Gastrocnemius medialis (tissue), 4 donors: ENCODE results near the gene CDH4. TPM values are rescaled to one million over a fixed set of nuclear protein-coding genes. Genes with fewer than 3 reads are reported as not detected.

ENCODE experiments used
- ATAC-seq, 2 donors: fragments of 150-250 bp; one replicate each; pipeline ENCODE4 v1.9.1; 2016
- DNase-seq, 2 donors: peaks; one replicate each; pipeline ENCODE4 v3.0.0-alpha.2; 2019
- H3K27ac ChIP-seq, 4 donors: fragments of 200-600 bp; sonication (generic); 1 replicate in 1 of 4; 2 replicates in 3 of 4; pipeline ENCODE4 v1.5.1; 2016 to 2018; ENCODE audit warnings: mild to moderate bottlenecking in 2 of 4, moderate library complexity in 1 of 4
- H3K27me3 ChIP-seq, 3 donors: fragments of 200-600 bp; sonication (generic) in 2 of 3; 1 replicate in 1 of 3; 2 replicates in 2 of 3; pipeline versions ENCODE4 v1.5.1 to v1.6.0; 2016 to 2019; ENCODE audit warnings: mild to moderate bottlenecking in 1 of 3, moderate library complexity in 1 of 3
- H3K36me3 ChIP-seq, 2 donors: fragments of 200-600 bp; sonication (generic) in 1 of 2; one replicate each; pipeline ENCODE4 v1.5.1; 2017 to 2018
- H3K4me1 ChIP-seq, 2 donors: fragments of 200-600 bp; sonication (generic) in 1 of 2; one replicate each; pipeline ENCODE4 v1.5.1; 2016 to 2017; ENCODE audit warnings: mild to moderate bottlenecking in 2 of 2
- H3K4me3 ChIP-seq, 4 donors: fragments of 200-600 bp; sonication (generic) in 3 of 4; 1 replicate in 1 of 4; 2 replicates in 3 of 4; pipeline ENCODE4 v1.5.1; 2016 to 2019; ENCODE audit warnings: mild to moderate bottlenecking in 2 of 4
- H3K9me3 ChIP-seq, 3 donors: fragments of 200-600 bp; sonication (generic) in 2 of 3; 1 replicate in 1 of 3; 2 replicates in 2 of 3; pipeline ENCODE4 v1.5.1; 2016 to 2019
- CTCF ChIP-seq, 5 experiments: fragments of 450-650 bp in 3 of 5; fragments of 200-600 bp in 2 of 5; sonication (generic) in 2 of 5; IDR thresholded peaks in 4 of 5; conservative IDR thresholded peaks in 1 of 5; 1 replicate in 4 of 5; 2 replicates in 1 of 5; pipeline ENCODE4 v1.5.1; 2016 to 2019; ENCODE audit warnings: antibody characterized with exemption in 5 of 5, mild to moderate bottlenecking in 3 of 5, moderate library complexity in 3 of 5
- POLR2A ChIP-seq, 2 donors: fragments of 450-650 bp; IDR thresholded peaks; one replicate each; pipeline ENCODE4 v1.6.1; 2017; ENCODE audit warnings: antibody characterized with exemption in 2 of 2, mild to moderate bottlenecking in 2 of 2, moderate library complexity in 2 of 2
- in situ Hi-C, 4 donors: fragments of 200-750 bp; cut with MboI; loops; one replicate each; pipeline versions ENCODE4 v1.15.0 to v1.8.0; 2017; ENCODE audit warnings: low sequenced_read_pairs in 4 of 4
- intact Hi-C: fragments of 100-400 bp; cut with DNase I; formaldehyde crosslinking; loops from one replicate; pipeline ENCODE4 v1.15.1; 2023; ENCODE audit warnings: low total_unique reads
- total RNA-seq, 4 donors: library from RNA; depleted of rRNA; stranded (reverse); fragments of >200 nt; gene quantifications; one replicate each; pipeline versions ENCODE4 v1.1.0 to v1.2.3, GENCODE V29; 2016

The CDH4 gene
- total RNA-seq, 4 donors from 2014 or later, result 0.38 to 1.2 (median 0.86) TPM

DNA sequence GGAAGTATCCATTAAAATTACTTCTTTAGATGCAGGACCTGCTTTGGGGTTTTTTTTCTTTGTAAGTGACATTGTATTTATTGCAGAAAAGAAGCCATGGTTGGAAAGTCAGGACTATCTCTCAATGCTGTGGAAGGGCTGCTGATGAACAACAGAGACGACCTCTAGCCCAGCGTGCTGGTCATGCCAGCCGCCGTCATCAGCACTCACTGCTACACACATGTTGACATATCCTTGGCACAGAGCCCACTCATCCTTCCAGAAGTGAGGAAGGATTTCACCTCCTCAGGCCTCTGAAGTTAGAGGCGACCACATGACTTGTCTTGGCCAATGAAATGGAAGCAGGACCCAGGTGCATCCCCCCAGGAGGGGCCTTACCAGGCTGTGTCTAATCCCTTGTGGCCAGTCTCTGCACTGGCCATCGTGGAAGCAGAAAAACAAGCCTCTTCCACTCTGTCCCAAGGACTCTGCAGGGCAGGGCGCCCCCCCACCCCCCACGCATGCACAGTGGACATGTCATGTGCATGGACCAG is 470.2 kb downstream of the CDH4 start:
- Histone ChIP-seq H3K27ac (no peak overlapping the region), H3K4me3 (no peak overlapping the region), H3K27me3 (peaks cover 0 to 3% (median 0%) of the 10 kb centered on the region in 3 donors), H3K36me3 (no peaks in the 10 kb centered on the region), H3K4me1 (no peaks in the 10 kb centered on the region), H3K9me3 (no peaks in the 10 kb centered on the region)
- no peak for ATAC-seq
- in situ Hi-C loops, result no loop called here
- TF ChIP-seq POLR2A (IDR thresholded peaks at IDR 0.05) (no peak), CTCF (IDR thresholded peaks at IDR 0.05 in 4 of 5, conservative IDR thresholded peaks at IDR 0.05 in 1 of 5) (no peak)
- no peak for DNase-seq
- intact Hi-C loops, result no loop called here

- H3K4me3 ChIP-seq, result no peak overlapping the region
- no peaks in the 10 kb centered on the region for H3K9me3 ChIP-seq
- no peak overlapping the region for H3K27ac ChIP-seq
- ATAC-seq (no peak), DNase-seq (no peak)
- intact Hi-C loops (no loop called here), in situ Hi-C loops (no loop called here)
- H3K36me3 ChIP-seq, result no peaks in the 10 kb centered on the region
- TF ChIP-seq CTCF (IDR thresholded peaks at IDR 0.05 in 4 of 5, conservative IDR thresholded peaks at IDR 0.05 in 1 of 5) (no peak), POLR2A (IDR thresholded peaks at IDR 0.05) (no peak)
- peaks cover 0 to 3% (median 0%) of the 10 kb centered on the region in 3 donors for H3K27me3 ChIP-seq
- H3K4me1 ChIP-seq, result no peaks in the 10 kb centered on the region
Measured at GRCh38 chr20:61723529-61724257, 471.6 kb downstream of the CDH4 start.

DNA sequence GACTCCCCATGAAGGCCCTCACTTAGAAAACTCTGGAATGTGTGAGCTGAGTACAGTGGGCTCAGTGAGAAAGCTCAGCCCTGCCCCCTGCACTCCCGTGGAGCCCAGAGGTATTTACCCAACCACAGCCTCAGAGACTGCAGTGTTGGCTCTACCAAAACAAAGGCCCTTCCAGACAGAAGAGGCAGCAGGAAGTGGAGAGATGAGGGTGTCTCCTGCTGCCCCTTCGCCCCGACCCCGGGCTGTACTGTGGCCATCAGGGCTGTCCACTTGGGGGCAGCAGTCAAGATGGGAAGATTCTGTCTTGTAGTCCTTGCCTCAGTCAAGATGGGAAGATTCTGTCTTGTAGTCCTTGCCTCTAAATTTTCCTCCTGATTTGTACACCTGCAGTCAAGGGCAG is 472.3 kb downstream of the CDH4 start:
- no peak for ATAC-seq
- no peaks in the 10 kb centered on the region for H3K36me3 ChIP-seq
- no peaks in the 10 kb centered on the region for H3K9me3 ChIP-seq
- DNase-seq, result no peak
- in situ Hi-C loops (no loop called here), intact Hi-C loops (no loop called here)
- no peak overlapping the region for H3K4me3 ChIP-seq
- H3K27me3 ChIP-seq, result peaks cover 0 to 3% (median 0%) of the 10 kb centered on the region in 3 donors
- H3K4me1 ChIP-seq, result no peaks in the 10 kb centered on the region
- TF ChIP-seq POLR2A (IDR thresholded peaks at IDR 0.05), result no peak
- no peak for TF ChIP-seq CTCF (IDR thresholded peaks at IDR 0.05 in 4 of 5, conservative IDR thresholded peaks at IDR 0.05 in 1 of 5)
- H3K27ac ChIP-seq, result no peak overlapping the region

DNA sequence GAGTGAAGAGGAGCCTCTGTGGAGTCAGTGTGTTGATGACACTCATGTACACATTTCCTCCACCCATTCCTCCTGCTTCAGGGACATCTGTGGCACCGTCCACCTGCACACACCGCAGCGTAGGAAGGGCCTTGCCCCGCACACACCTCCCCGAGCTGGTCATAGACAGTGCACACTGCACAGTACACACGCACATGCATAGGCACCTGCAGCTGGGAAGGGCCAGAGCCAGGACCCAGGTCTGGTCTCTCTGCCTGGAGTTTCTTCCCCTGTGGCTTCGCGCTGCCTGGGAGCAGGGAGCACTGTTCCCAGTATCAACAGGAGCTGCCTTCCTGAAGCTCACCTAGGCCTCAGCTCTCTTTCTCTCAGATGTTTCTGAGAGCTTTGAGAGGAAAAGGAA is 473.1 kb downstream of the CDH4 start:
- intact Hi-C loops, result no loop called here

More for the DNA sequence above, 473.1 kb downstream of the CDH4 start:
- TF ChIP-seq CTCF (IDR thresholded peaks at IDR 0.05 in 4 of 5, conservative IDR thresholded peaks at IDR 0.05 in 1 of 5), result no peak
- no peak for TF ChIP-seq POLR2A (IDR thresholded peaks at IDR 0.05)
- no peaks in the 10 kb centered on the region for H3K9me3 ChIP-seq
- H3K27ac ChIP-seq, result no peak overlapping the region
- in situ Hi-C loops, result no loop called here
- H3K36me3 ChIP-seq, result no peaks in the 10 kb centered on the region
- H3K27me3 ChIP-seq, result peaks cover 0 to under 1% (median 0%) of the 10 kb centered on the region in 3 donors
- DNase-seq, result no peak
- no peak overlapping the region for H3K4me3 ChIP-seq
- ATAC-seq, result no peak
- no peaks in the 10 kb centered on the region for H3K4me1 ChIP-seq
